Liver (tissue), 9 donors: ENCODE data around the gene PCDH8. TPM values are rescaled to one million over a fixed set of nuclear protein-coding genes. Genes with fewer than 3 reads are reported as not detected.

ENCODE experiments used
- DNase-seq: peaks from one replicate; pipeline ENCODE4 v3.0.0-alpha.2; 2017; ENCODE audit warnings: low spot score
- H3K27ac ChIP-seq, 2 donors: one replicate each; pipeline ENCODE4 v1.7.0; 2013; ENCODE audit warnings: inconsistent platforms in 2 of 2, low read length in 2 of 2, control low read depth in 1 of 2, low read depth in 1 of 2, mild to moderate bottlenecking in 1 of 2
- H3K27me3 ChIP-seq, 4 donors: one replicate each; pipeline versions ENCODE4 v1.6.1 to v1.7.0; 2013; ENCODE audit warnings: low read length in 3 of 4, inconsistent platforms in 1 of 4, mild to moderate bottlenecking in 1 of 4, moderate library complexity in 1 of 4; ENCODE audit not compliant: control insufficient read depth in 4 of 4, insufficient read depth in 4 of 4
- H3K36me3 ChIP-seq, 4 donors: one replicate each; pipeline versions ENCODE4 v1.6.1 to v1.7.0; 2013; ENCODE audit warnings: low read length in 3 of 4, mild to moderate bottlenecking in 3 of 4, low read depth in 1 of 4, moderate library complexity in 1 of 4; ENCODE audit not compliant: control insufficient read depth in 4 of 4, insufficient read depth in 3 of 4
- H3K4me1 ChIP-seq, 4 donors: one replicate each; pipeline versions ENCODE4 v1.6.1 to v1.7.0; 2013; ENCODE audit warnings: low read length in 3 of 4, mild to moderate bottlenecking in 3 of 4, moderate library complexity in 1 of 4; ENCODE audit not compliant: control insufficient read depth in 4 of 4, insufficient read depth in 4 of 4
- H3K4me3 ChIP-seq, 3 donors: one replicate each; pipeline versions ENCODE4 v1.6.1 to v1.7.0; 2013; ENCODE audit warnings: low read length in 3 of 3, control low read depth in 1 of 3, low read depth in 1 of 3, mild to moderate bottlenecking in 1 of 3
- H3K9ac ChIP-seq, 2 donors: one replicate each; pipeline ENCODE4 v1.7.0; 2013; ENCODE audit warnings: low read length in 2 of 2, mild to moderate bottlenecking in 2 of 2, moderate library complexity in 2 of 2, control low read depth in 1 of 2, low read depth in 1 of 2
- H3K9me3 ChIP-seq, 4 donors: one replicate each; pipeline versions ENCODE4 v1.6.1 to v1.7.0; 2013; ENCODE audit warnings: low read length in 3 of 4; ENCODE audit not compliant: control insufficient read depth in 4 of 4
- EGR1 ChIP-seq, 2 donors: IDR thresholded peaks; 2 replicates each; pipeline ENCODE4 v1.6.1; 2016 to 2018; ENCODE audit warnings: antibody characterized with exemption in 2 of 2, low read depth in 2 of 2
- FOXA1 ChIP-seq: IDR thresholded peaks from 2 replicates; pipeline ENCODE4 v1.6.1; 2016; ENCODE audit warnings: antibody characterized with exemption
- FOXA2 ChIP-seq: IDR thresholded peaks from 2 replicates; pipeline ENCODE4 v1.6.1; 2016; ENCODE audit warnings: antibody characterized with exemption
- GABPA ChIP-seq, 2 donors: IDR thresholded peaks in 1 of 2; conservative IDR thresholded peaks in 1 of 2; 2 replicates each; pipeline ENCODE4 v1.6.1; 2016; ENCODE audit warnings: antibody characterized with exemption in 2 of 2, mild to moderate bottlenecking in 1 of 2, moderate library complexity in 1 of 2
- HNF4A ChIP-seq, 2 donors: conservative IDR thresholded peaks; 2 replicates each; pipeline ENCODE4 v1.6.1; 2016; ENCODE audit warnings: antibody characterized with exemption in 2 of 2, mild to moderate bottlenecking in 2 of 2
- HNF4G ChIP-seq: IDR thresholded peaks from 2 replicates; pipeline ENCODE4 v1.6.1; 2016; ENCODE audit warnings: antibody characterized with exemption
- JUND ChIP-seq, 2 donors: IDR thresholded peaks; 2 replicates each; pipeline ENCODE4 v1.6.1; 2016; ENCODE audit warnings: antibody characterized with exemption in 2 of 2
- NR2F2 ChIP-seq: IDR thresholded peaks from 2 replicates; pipeline ENCODE4 v1.6.1; 2016; ENCODE audit warnings: antibody characterized with exemption
- RAD21 ChIP-seq, 2 donors: IDR thresholded peaks; 2 replicates each; pipeline ENCODE4 v1.6.1; 2016; ENCODE audit warnings: antibody characterized with exemption in 2 of 2, mild to moderate bottlenecking in 2 of 2
- RXRA ChIP-seq, 2 donors: IDR thresholded peaks; 2 replicates each; pipeline ENCODE4 v1.6.1; 2017 to 2018; ENCODE audit warnings: antibody characterized with exemption in 2 of 2, mild to moderate bottlenecking in 1 of 2
- SP1 ChIP-seq: IDR thresholded peaks from 2 replicates; pipeline ENCODE4 v1.6.1; 2018; ENCODE audit warnings: antibody characterized with exemption, mild to moderate bottlenecking
- TAF1 ChIP-seq: conservative IDR thresholded peaks from 2 replicates; pipeline ENCODE4 v1.6.1; 2016; ENCODE audit warnings: antibody characterized with exemption, mild to moderate bottlenecking
- YY1 ChIP-seq: IDR thresholded peaks from 2 replicates; pipeline ENCODE4 v1.6.1; 2016; ENCODE audit warnings: antibody characterized with exemption, mild to moderate bottlenecking
- WGBS: extraction: QIAGEN DNeasy Blood & Tissue Kit; methylation state at CpG from one replicate; pipeline ENCODE4 v1.1.7; 2013; 5-methylcytosine and 5-hydroxymethylcytosine counted together
- polyA plus RNA-seq, 2 donors: library from polyadenylated mRNA; stranded (reverse) in 1 of 2; unstranded in 1 of 2; fragments of 200-250 nt in 1 of 2; fragments of >200 nt in 1 of 2; fragmentation: Nextera tagmentation in 1 of 2; extraction: Ambion mirVana in 1 of 2; gene quantifications; one replicate each; pipeline versions ENCODE4 v1.2.1 to v1.2.3, GENCODE V29; 2013 to 2015
- total RNA-seq, 2 donors: library from RNA; depleted of rRNA; stranded (reverse); fragments of >200 nt; gene quantifications; one replicate each; pipeline ENCODE4 v1.2.3, GENCODE V29; 2014
- TF ChIP-seq, protein P1 (sequence below): IDR thresholded peaks from 2 replicates; pipeline ENCODE4 v1.6.1; 2016; ENCODE audit warnings: antibody characterized with exemption
- TF ChIP-seq, protein P2 (sequence below): IDR thresholded peaks from 2 replicates; pipeline ENCODE4 v1.6.1; 2016; ENCODE audit warnings: antibody characterized with exemption
- TF ChIP-seq, protein P3 (sequence below): fragments of 150-350 bp; IDR thresholded peaks from 2 replicates; pipeline ENCODE4 v1.5.1; 2017; ENCODE audit warnings: improper control_type of control experiment, low read depth, low read length; ENCODE audit not compliant: missing input control
- TF ChIP-seq, protein P4 (sequence below): IDR thresholded peaks from 2 replicates; pipeline ENCODE4 v1.6.1; 2016; ENCODE audit warnings: antibody characterized with exemption
- TF ChIP-seq, protein P5 (sequence below): IDR thresholded peaks from 2 replicates; pipeline ENCODE4 v1.6.1; 2016; ENCODE audit warnings: antibody characterized with exemption, mild to moderate bottlenecking
- donor health status: healthy.
- donor health status: healthy.
- donor health status: healthy.
- donor health status: healthy.
- donor health status: healthy.

Gene PCDH8
- total and polyA plus RNA-seq, 4 donors, result not detected

DNA sequence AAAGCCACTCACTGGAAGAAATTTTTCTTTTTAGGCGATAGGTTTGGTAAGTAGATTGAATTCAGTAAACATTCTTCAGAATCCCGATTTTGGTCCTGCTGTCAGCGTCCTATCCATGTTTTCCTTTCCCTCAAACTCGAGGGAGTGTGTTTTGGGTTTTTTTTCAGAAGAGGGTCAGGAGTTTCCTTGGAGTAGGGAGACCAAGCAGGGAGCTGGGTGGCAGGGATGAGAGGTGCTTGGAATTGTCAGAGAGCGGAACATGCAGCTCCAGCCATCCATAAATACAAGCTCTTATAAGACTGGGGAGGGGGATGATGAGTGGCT lies 1.6 kb upstream of the PCDH8 start:
- TF ChIP-seq RAD21 (IDR thresholded peaks at IDR 0.05) (no peak), GABPA (IDR thresholded peaks at IDR 0.05 in 1 of 2, conservative IDR thresholded peaks at IDR 0.05 in 1 of 2) (no peak), YY1 (no peak), JUND (IDR thresholded peaks at IDR 0.05) (no peak), HNF4G (no peak), EGR1 (IDR thresholded peaks at IDR 0.05; ENCODE audit: low read depth in 2 of 2) (no peak), HNF4A (conservative IDR thresholded peaks at IDR 0.05) (no peak), FOXA2 (no peak), TAF1 (no peak), NR2F2 (no peak), SP1 (no peak), RXRA (IDR thresholded peaks at IDR 0.05) (no peak), FOXA1 (no peak)
- TF ChIP-seq, protein P1, sequence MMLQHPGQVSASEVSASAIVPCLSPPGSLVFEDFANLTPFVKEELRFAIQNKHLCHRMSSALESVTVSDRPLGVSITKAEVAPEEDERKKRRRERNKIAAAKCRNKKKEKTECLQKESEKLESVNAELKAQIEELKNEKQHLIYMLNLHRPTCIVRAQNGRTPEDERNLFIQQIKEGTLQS, result no peak
- TF ChIP-seq, protein P2, sequence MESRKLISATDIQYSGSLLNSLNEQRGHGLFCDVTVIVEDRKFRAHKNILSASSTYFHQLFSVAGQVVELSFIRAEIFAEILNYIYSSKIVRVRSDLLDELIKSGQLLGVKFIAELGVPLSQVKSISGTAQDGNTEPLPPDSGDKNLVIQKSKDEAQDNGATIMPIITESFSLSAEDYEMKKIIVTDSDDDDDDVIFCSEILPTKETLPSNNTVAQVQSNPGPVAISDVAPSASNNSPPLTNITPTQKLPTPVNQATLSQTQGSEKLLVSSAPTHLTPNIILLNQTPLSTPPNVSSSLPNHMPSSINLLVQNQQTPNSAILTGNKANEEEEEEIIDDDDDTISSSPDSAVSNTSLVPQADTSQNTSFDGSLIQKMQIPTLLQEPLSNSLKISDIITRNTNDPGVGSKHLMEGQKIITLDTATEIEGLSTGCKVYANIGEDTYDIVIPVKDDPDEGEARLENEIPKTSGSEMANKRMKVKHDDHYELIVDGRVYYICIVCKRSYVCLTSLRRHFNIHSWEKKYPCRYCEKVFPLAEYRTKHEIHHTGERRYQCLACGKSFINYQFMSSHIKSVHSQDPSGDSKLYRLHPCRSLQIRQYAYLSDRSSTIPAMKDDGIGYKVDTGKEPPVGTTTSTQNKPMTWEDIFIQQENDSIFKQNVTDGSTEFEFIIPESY, result no peak
- TF ChIP-seq, protein P3, sequence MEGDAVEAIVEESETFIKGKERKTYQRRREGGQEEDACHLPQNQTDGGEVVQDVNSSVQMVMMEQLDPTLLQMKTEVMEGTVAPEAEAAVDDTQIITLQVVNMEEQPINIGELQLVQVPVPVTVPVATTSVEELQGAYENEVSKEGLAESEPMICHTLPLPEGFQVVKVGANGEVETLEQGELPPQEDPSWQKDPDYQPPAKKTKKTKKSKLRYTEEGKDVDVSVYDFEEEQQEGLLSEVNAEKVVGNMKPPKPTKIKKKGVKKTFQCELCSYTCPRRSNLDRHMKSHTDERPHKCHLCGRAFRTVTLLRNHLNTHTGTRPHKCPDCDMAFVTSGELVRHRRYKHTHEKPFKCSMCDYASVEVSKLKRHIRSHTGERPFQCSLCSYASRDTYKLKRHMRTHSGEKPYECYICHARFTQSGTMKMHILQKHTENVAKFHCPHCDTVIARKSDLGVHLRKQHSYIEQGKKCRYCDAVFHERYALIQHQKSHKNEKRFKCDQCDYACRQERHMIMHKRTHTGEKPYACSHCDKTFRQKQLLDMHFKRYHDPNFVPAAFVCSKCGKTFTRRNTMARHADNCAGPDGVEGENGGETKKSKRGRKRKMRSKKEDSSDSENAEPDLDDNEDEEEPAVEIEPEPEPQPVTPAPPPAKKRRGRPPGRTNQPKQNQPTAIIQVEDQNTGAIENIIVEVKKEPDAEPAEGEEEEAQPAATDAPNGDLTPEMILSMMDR, result no peak
- TF ChIP-seq, protein P4, sequence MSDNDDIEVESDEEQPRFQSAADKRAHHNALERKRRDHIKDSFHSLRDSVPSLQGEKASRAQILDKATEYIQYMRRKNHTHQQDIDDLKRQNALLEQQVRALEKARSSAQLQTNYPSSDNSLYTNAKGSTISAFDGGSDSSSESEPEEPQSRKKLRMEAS, result no peak
- TF ChIP-seq, protein P5, sequence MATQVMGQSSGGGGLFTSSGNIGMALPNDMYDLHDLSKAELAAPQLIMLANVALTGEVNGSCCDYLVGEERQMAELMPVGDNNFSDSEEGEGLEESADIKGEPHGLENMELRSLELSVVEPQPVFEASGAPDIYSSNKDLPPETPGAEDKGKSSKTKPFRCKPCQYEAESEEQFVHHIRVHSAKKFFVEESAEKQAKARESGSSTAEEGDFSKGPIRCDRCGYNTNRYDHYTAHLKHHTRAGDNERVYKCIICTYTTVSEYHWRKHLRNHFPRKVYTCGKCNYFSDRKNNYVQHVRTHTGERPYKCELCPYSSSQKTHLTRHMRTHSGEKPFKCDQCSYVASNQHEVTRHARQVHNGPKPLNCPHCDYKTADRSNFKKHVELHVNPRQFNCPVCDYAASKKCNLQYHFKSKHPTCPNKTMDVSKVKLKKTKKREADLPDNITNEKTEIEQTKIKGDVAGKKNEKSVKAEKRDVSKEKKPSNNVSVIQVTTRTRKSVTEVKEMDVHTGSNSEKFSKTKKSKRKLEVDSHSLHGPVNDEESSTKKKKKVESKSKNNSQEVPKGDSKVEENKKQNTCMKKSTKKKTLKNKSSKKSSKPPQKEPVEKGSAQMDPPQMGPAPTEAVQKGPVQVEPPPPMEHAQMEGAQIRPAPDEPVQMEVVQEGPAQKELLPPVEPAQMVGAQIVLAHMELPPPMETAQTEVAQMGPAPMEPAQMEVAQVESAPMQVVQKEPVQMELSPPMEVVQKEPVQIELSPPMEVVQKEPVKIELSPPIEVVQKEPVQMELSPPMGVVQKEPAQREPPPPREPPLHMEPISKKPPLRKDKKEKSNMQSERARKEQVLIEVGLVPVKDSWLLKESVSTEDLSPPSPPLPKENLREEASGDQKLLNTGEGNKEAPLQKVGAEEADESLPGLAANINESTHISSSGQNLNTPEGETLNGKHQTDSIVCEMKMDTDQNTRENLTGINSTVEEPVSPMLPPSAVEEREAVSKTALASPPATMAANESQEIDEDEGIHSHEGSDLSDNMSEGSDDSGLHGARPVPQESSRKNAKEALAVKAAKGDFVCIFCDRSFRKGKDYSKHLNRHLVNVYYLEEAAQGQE, result no peak
- Histone ChIP-seq H3K4me1 (peaks cover 11 to 26% (median 13%) of the 10 kb centered on the region in 4 donors), H3K27ac (no peak overlapping the region), H3K4me3 (no peak overlapping the region), H3K36me3 (no peaks in the 10 kb centered on the region), H3K9ac (no peak overlapping the region), H3K9me3 (peaks cover 0 to 5% (median 2%) of the 10 kb centered on the region in 4 donors), H3K27me3 (peaks cover 7 to 23% (median 17%) of the 10 kb centered on the region in 4 donors)
- 7% methylated on average over 5 of the region's 5 CpGs for WGBS
- DNase-seq, result no peak
